Thyroid gland (tissue), 4 donors: Measurements from ENCODE around the gene NOTCH3. TPM values are rescaled to one million over a fixed set of nuclear protein-coding genes. Genes with fewer than 3 reads are reported as not detected.

ENCODE experiments used
- DNase-seq, 2 donors: peaks; one replicate each; pipeline ENCODE4 v3.0.0-alpha.2; 2019
- H3K27ac ChIP-seq, 3 donors: fragments of 200-600 bp; sonication (generic); 1 replicate in 2 of 3; 2 replicates in 1 of 3; pipeline ENCODE4 v1.5.1; 2016 to 2019; ENCODE audit warnings: mild to moderate bottlenecking in 1 of 3, moderate library complexity in 1 of 3
- H3K27me3 ChIP-seq: fragments of 200-600 bp; sonication (generic); one replicate; pipeline ENCODE4 v1.5.1; 2019
- H3K36me3 ChIP-seq, 2 donors: fragments of 200-600 bp; sonication (generic); one replicate each; pipeline ENCODE4 v1.5.1; 2016 to 2019
- H3K4me1 ChIP-seq, 2 donors: fragments of 200-600 bp; sonication (generic); one replicate each; pipeline ENCODE4 v1.5.1; 2017 to 2019
- H3K4me3 ChIP-seq, 3 donors: fragments of 200-600 bp; sonication (generic); replicated peaks in 1 of 3; 1 replicate in 2 of 3; 2 replicates in 1 of 3; pipeline ENCODE4 v1.5.1; 2016; ENCODE audit warnings: mild to moderate bottlenecking in 1 of 3
- H3K9me3 ChIP-seq: fragments of 200-600 bp; sonication (generic); one replicate; pipeline ENCODE4 v1.5.1; 2017
- CTCF ChIP-seq, 6 experiments: fragments of 200-600 bp in 3 of 6; fragments of 450-650 bp in 3 of 6; sonication (generic) in 3 of 6; IDR thresholded peaks; one replicate each; pipeline ENCODE4 v1.5.1; 2016 to 2019; ENCODE audit warnings: antibody characterized with exemption in 6 of 6, mild to moderate bottlenecking in 2 of 6, inconsistent platforms in 1 of 6, moderate library complexity in 1 of 6
- POLR2A ChIP-seq, 2 donors: fragments of 450-650 bp; IDR thresholded peaks; one replicate each; pipeline ENCODE4 v1.6.1; 2017; ENCODE audit warnings: antibody characterized with exemption in 2 of 2, mild to moderate bottlenecking in 2 of 2, moderate library complexity in 1 of 2
- WGBS, 2 donors: methylation state at CpG; one replicate each; pipeline ENCODE4 v1.1.5; 2017; 5-methylcytosine and 5-hydroxymethylcytosine counted together
- intact Hi-C: fragments of 100-400 bp; cut with DNase I; formaldehyde crosslinking; loops from one replicate; pipeline ENCODE4 v1.15.1; 2023
- total RNA-seq, 4 donors: library from RNA; depleted of rRNA; stranded (reverse); fragments of >200 nt; gene quantifications; one replicate each; pipeline ENCODE4 v1.2.3, GENCODE V29; 2016

The NOTCH3 gene
- total RNA-seq, 4 donors from 2014 or later, result 10.9 to 53.9 (median 20.0) TPM

GRCh38 chr19:15220833-15221232 lies 20.0 kb upstream of the NOTCH3 start:
- no peaks in the 10 kb centered on the region for H3K9me3 ChIP-seq
- intact Hi-C loops, result no loop called here
- H3K27me3 ChIP-seq, result no peaks in the 10 kb centered on the region
- peaks cover 4 to 9% of the 10 kb centered on the region in 2 donors for H3K4me1 ChIP-seq
- no peak for DNase-seq
- no peak for TF ChIP-seq POLR2A (IDR thresholded peaks at IDR 0.05)
- TF ChIP-seq CTCF (IDR thresholded peaks at IDR 0.05), result no peak
- no peak overlapping the region for H3K27ac ChIP-seq
- no peaks in the 10 kb centered on the region for H3K36me3 ChIP-seq
- WGBS, 2 donors, result 67 to 72% methylated on average over 6 of the region's 6 CpGs
- H3K4me3 ChIP-seq, result no peak overlapping the region

GRCh38 chr19:15218501-15218900 lies 17.7 kb upstream of the NOTCH3 start:
- 81 to 86% methylated on average over 7 of the region's 7 CpGs for WGBS, 2 donors
- H3K9me3 ChIP-seq, result no peaks in the 10 kb centered on the region
- peaks cover under 1 to 5% of the 10 kb centered on the region in 2 donors for H3K4me1 ChIP-seq
- no peaks in the 10 kb centered on the region for H3K36me3 ChIP-seq
- DNase-seq, result no peak
- intact Hi-C loops, result no loop called here
- H3K27me3 ChIP-seq, result no peaks in the 10 kb centered on the region
- no peak overlapping the region for H3K4me3 ChIP-seq
- H3K27ac ChIP-seq, result no peak overlapping the region
- TF ChIP-seq POLR2A (IDR thresholded peaks at IDR 0.05), result no peak

- Histone ChIP-seq H3K9me3 (no peaks in the 10 kb centered on the region), H3K4me1 (peaks cover 0 to 4% of the 10 kb centered on the region in 2 donors), H3K27me3 (no peaks in the 10 kb centered on the region), H3K4me3 (no peak overlapping the region), H3K27ac (no peak overlapping the region), H3K36me3 (no peaks in the 10 kb centered on the region)
- intact Hi-C loops, result no loop called here
- TF ChIP-seq CTCF (IDR thresholded peaks at IDR 0.05) (no peak), POLR2A (IDR thresholded peaks at IDR 0.05) (no peak)
- WGBS, 2 donors, result 79 to 81% methylated on average over 7 of the region's 7 CpGs
- DNase-seq, result no peak
Observed at GRCh38 chr19:15216363-15216762, 15.6 kb upstream of the NOTCH3 start.

GRCh38 chr19:15213715-15214381 lies 13.1 kb upstream of the NOTCH3 start:
- H3K36me3 ChIP-seq, result no peaks in the 10 kb centered on the region
- DNase-seq, result no peak
- H3K27ac ChIP-seq, result peak overlapping the region in 1 of 3 donors; percentile 17
- TF ChIP-seq POLR2A (IDR thresholded peaks at IDR 0.05) (no peak), CTCF (IDR thresholded peaks at IDR 0.05) (no peak)
- H3K4me1 ChIP-seq, result peaks cover 0 to 11% of the 10 kb centered on the region in 2 donors
- no peaks in the 10 kb centered on the region for H3K9me3 ChIP-seq
- intact Hi-C loops, result no loop called here
- 55 to 61% methylated on average over 9 to 12 of the region's 15 CpGs for WGBS, 2 donors
- no peak overlapping the region for H3K4me3 ChIP-seq
- H3K27me3 ChIP-seq, result no peaks in the 10 kb centered on the region

- H3K36me3 ChIP-seq, result no peaks in the 10 kb centered on the region
- no peaks in the 10 kb centered on the region for H3K9me3 ChIP-seq
- WGBS, 2 donors, result 88 to 96% methylated on average over 12 of the region's 12 CpGs
- intact Hi-C loops, result no loop called here
- no peak overlapping the region for H3K27ac ChIP-seq
- DNase-seq, result no peak
- peaks cover 0 to 11% of the 10 kb centered on the region in 2 donors for H3K4me1 ChIP-seq
- H3K27me3 ChIP-seq, result no peaks in the 10 kb centered on the region
- TF ChIP-seq POLR2A (IDR thresholded peaks at IDR 0.05) (no peak), CTCF (IDR thresholded peaks at IDR 0.05) (no peak)
- no peak overlapping the region for H3K4me3 ChIP-seq
Observed at GRCh38 chr19:15212711-15213110, 11.9 kb upstream of the NOTCH3 start.
